NOMO-1 treated with dmso at 0.1 percent for 144 hours (cell line): Measurements from ENCODE around the gene CLPX.
A peak's percentile ranks its signal among the peaks of the same experiment; 100 is the strongest.
"Not testable (repeated sequence)": the region's sequence is repeated elsewhere in the genome, so short reads cannot be mapped to it uniquely, and the experiment has no call there.

Experiments used
- DNase-seq: peaks from one replicate; lab custom pipeline; 2025; ENCODE audit not compliant: unreplicated experiment; lab: John Stamatoyannopoulos, UW

Gene CLPX

GRCh38 chr15:65174509-65174908 lies 10.6 kb downstream of the CLPX start:
- no peak for DNase-seq

- no peak for DNase-seq
Measured at GRCh38 chr15:65172531-65172930, 12.6 kb downstream of the CLPX start.

- DNase-seq, result no peak
Measured at GRCh38 chr15:65171428-65171827, 13.7 kb downstream of the CLPX start.

GRCh38 chr15:65165875-65166274 lies 19.3 kb downstream of the CLPX start:
- DNase-seq, result no peak

GRCh38 chr15:65164139-65164538 lies 21.0 kb downstream of the CLPX start:
- DNase-seq, result no peak

GRCh38 chr15:65163041-65163440 lies 22.1 kb downstream of the CLPX start:
- DNase-seq, result no peak

- no peak for DNase-seq
Measured at GRCh38 chr15:65156692-65157091, 28.4 kb downstream of the CLPX start.

GRCh38 chr15:65154720-65155119 lies 30.4 kb downstream of the CLPX start:
- DNase-seq, result no peak

- no peak for DNase-seq
Measured at GRCh38 chr15:65147902-65148301, 37.2 kb downstream of the CLPX start.

GRCh38 chr15:65146438-65146837 lies 38.7 kb downstream of the CLPX start:
- DNase-seq, result no peak

GRCh38 chr15:65138631-65139030 lies 46.5 kb downstream of the CLPX start:
- DNase-seq, result not testable (repeated sequence)

- DNase-seq, result not testable (repeated sequence)
Measured at GRCh38 chr15:65137893-65138292, 47.2 kb downstream of the CLPX start.

- DNase-seq, result not testable (repeated sequence)
Measured at GRCh38 chr15:65137089-65137488, 48.1 kb downstream of the CLPX start.

- no peak for DNase-seq
Measured at GRCh38 chr15:65134538-65134937, 50.6 kb downstream of the CLPX start.

GRCh38 chr15:65133548-65134200 lies 51.5 kb downstream of the CLPX start, which contains the start of gene PDCD7:
Gene PDCD7, minus strand, starts transcription at chr15:65133808. Its CDS starts 27 bp downstream, at chr15:65133781.
- DNase-seq, result peak; percentile 83

GRCh38 chr15:65132878-65133547 lies 52.1 kb downstream of the CLPX start:
- DNase-seq, result peak; percentile 23

- DNase-seq, result no peak
Measured at GRCh38 chr15:65130941-65131340, 54.2 kb downstream of the CLPX start.

- no peak for DNase-seq
Measured at GRCh38 chr15:65115542-65115941, 69.6 kb downstream of the CLPX start.

GRCh38 chr15:65115086-65115485 lies 70.1 kb downstream of the CLPX start, which contains the start of gene UBAP1L:
Gene UBAP1L, minus strand, starts transcription at chr15:65115200. Its CDS starts 8,985 bp downstream, at chr15:65106215.
- no peak for DNase-seq

GRCh38 chr15:65110676-65111292 lies 74.4 kb downstream of the CLPX start:
- no peak for DNase-seq

- no peak for DNase-seq
Measured at GRCh38 chr15:65106011-65106590, 79.0 kb downstream of the CLPX start.

GRCh38 chr15:65105038-65105437 lies 80.1 kb downstream of the CLPX start:
- DNase-seq, result no peak
